Measurements from ENCODE around the gene PLEKHD1.

PLEKHD1 gene

GRCh38 chr14:69443296-69443805 lies 41.2 kb upstream of the PLEKHD1 start:
- Histone ChIP-seq H3K4me3 (ENCODE audit: low read length) (no peak overlapping the region), H3K9me2 (replicated peaks; ENCODE audit: control insufficient read depth, low read length) (no peaks in the 10 kb centered on the region), H3K27me3 (ENCODE audit: control insufficient read depth, low read length) (no peaks in the 10 kb centered on the region), H3K79me2 (ENCODE audit: control insufficient read depth, low read length) (0 out of 2 replicates have a peak, but pooled peaks cover 4% of the 10 kb centered on the region), H3K36me3 (ENCODE audit: control insufficient read depth, low read length) (peaks cover 23% of the 10 kb centered on the region), H3K4me1 (ENCODE audit: control insufficient read depth, low read length) (peaks cover 10% of the 10 kb centered on the region), H3K9me3 (ENCODE audit: control insufficient read depth, insufficient read depth, low read length) (no peaks in the 10 kb centered on the region), H3K4me2 (ENCODE audit: low read length) (no peak overlapping the region), H4K20me1 (ENCODE audit: control insufficient read depth, insufficient read depth, low read depth, low read length) (no peaks in the 10 kb centered on the region), H3K27ac (ENCODE audit: low read depth, low read length) (no peak overlapping the region), H3F3A (ENCODE audit: control insufficient read depth, insufficient read depth) (no peaks in the 10 kb centered on the region)
- no peak for TF ChIP-seq EZH2phosphoT487 (IDR thresholded peaks at IDR 0.05; ENCODE audit: borderline replicate concordance, low read length)
- no peak for TF ChIP-seq CTCF (IDR thresholded peaks at IDR 0.05; ENCODE audit: low read depth, low read length, poor library complexity, severe bottlenecking)

GRCh38 chr14:69449216-69449615 lies 35.3 kb upstream of the PLEKHD1 start:
- Histone ChIP-seq H3K79me2 (ENCODE audit: control insufficient read depth, low read length) (no peaks in the 10 kb centered on the region), H3K9me3 (ENCODE audit: control insufficient read depth, insufficient read depth, low read length) (no peaks in the 10 kb centered on the region), H3K4me2 (ENCODE audit: low read length) (no peak overlapping the region), H4K20me1 (ENCODE audit: control insufficient read depth, insufficient read depth, low read depth, low read length) (no peaks in the 10 kb centered on the region), H3K4me1 (ENCODE audit: control insufficient read depth, low read length) (no peaks in the 10 kb centered on the region), H3K27ac (ENCODE audit: low read depth, low read length) (no peak overlapping the region), H3K9me2 (replicated peaks; ENCODE audit: control insufficient read depth, low read length) (no peaks in the 10 kb centered on the region), H3F3A (ENCODE audit: control insufficient read depth, insufficient read depth) (no peaks in the 10 kb centered on the region), H3K36me3 (ENCODE audit: control insufficient read depth, low read length) (peaks cover 5% of the 10 kb centered on the region), H3K4me3 (ENCODE audit: low read length) (no peak overlapping the region), H3K27me3 (ENCODE audit: control insufficient read depth, low read length) (no peaks in the 10 kb centered on the region)
- TF ChIP-seq EZH2phosphoT487 (IDR thresholded peaks at IDR 0.05; ENCODE audit: borderline replicate concordance, low read length) (no peak), CTCF (IDR thresholded peaks at IDR 0.05; ENCODE audit: low read depth, low read length, poor library complexity, severe bottlenecking) (no peak)

- peaks cover 16% of the 10 kb centered on the region for H3K36me3 ChIP-seq (ENCODE audit: control insufficient read depth, low read length)
- H3K27ac ChIP-seq (ENCODE audit: low read depth, low read length): no peak overlapping the region
- no peaks in the 10 kb centered on the region for H3K27me3 ChIP-seq (ENCODE audit: control insufficient read depth, low read length)
- no peaks in the 10 kb centered on the region for H3K79me2 ChIP-seq (ENCODE audit: control insufficient read depth, low read length)
- TF ChIP-seq CTCF (IDR thresholded peaks at IDR 0.05; ENCODE audit: low read depth, low read length, poor library complexity, severe bottlenecking): no peak
- no peak for TF ChIP-seq EZH2phosphoT487 (IDR thresholded peaks at IDR 0.05; ENCODE audit: borderline replicate concordance, low read length)
- H3K4me2 ChIP-seq (ENCODE audit: low read length): no peak overlapping the region
- H4K20me1 ChIP-seq (ENCODE audit: control insufficient read depth, insufficient read depth, low read depth, low read length): no peaks in the 10 kb centered on the region
- no peaks in the 10 kb centered on the region for H3K4me1 ChIP-seq (ENCODE audit: control insufficient read depth, low read length)
- H3F3A ChIP-seq (ENCODE audit: control insufficient read depth, insufficient read depth): no peaks in the 10 kb centered on the region
- H3K4me3 ChIP-seq (ENCODE audit: low read length): no peak overlapping the region
- H3K9me3 ChIP-seq (ENCODE audit: control insufficient read depth, insufficient read depth, low read length): no peaks in the 10 kb centered on the region
- H3K9me2 ChIP-seq (replicated peaks; ENCODE audit: control insufficient read depth, low read length): no peaks in the 10 kb centered on the region
Observed at GRCh38 chr14:69451941-69452340, 32.6 kb upstream of the PLEKHD1 start.
